SU-DHL-6 (cell line): ENCODE data around the gene SREBF2.

Experiments
- EZH2phosphoT487 ChIP-seq: fragments of 200-600 bp; sonication (generic), shearing (Covaris generic); conservative IDR thresholded peaks from 2 replicates; pipeline ENCODE4 v1.6.1; 2018; ENCODE audit warnings: mild to moderate bottlenecking, antibody characterized with exemption, low read length, moderate library complexity, mixed read lengths
- TF ChIP-seq, protein P1 (sequence below): fragments of 200-600 bp; sonication (generic); IDR thresholded peaks from one replicate; pipeline ENCODE4 v1.5.1; 2017; ENCODE audit warnings: antibody characterized with exemption, mild to moderate bottlenecking, low read length, moderate library complexity; ENCODE audit not compliant: insufficient read depth, poor library complexity, severe bottlenecking

DNA sequence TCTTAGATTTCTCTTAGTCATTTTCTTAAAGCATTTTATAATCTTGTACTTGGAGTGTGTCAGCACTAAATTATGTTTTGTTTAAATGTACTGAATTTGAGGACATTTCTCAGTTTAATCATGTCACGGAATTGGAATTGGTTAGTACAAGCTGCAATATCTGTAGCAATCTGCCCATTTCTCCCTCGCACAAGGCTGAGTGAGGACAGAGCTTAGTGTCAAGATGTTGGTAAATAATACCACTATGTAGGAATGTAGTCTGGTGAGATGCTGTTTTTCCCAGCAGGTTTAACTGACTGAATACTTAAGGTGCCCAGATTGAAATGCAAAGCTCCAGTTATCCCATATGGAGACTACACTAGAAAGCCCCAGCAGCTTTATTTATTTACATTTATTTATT is 30.6 kb downstream of the SREBF2 start:
- TF ChIP-seq, protein P1, sequence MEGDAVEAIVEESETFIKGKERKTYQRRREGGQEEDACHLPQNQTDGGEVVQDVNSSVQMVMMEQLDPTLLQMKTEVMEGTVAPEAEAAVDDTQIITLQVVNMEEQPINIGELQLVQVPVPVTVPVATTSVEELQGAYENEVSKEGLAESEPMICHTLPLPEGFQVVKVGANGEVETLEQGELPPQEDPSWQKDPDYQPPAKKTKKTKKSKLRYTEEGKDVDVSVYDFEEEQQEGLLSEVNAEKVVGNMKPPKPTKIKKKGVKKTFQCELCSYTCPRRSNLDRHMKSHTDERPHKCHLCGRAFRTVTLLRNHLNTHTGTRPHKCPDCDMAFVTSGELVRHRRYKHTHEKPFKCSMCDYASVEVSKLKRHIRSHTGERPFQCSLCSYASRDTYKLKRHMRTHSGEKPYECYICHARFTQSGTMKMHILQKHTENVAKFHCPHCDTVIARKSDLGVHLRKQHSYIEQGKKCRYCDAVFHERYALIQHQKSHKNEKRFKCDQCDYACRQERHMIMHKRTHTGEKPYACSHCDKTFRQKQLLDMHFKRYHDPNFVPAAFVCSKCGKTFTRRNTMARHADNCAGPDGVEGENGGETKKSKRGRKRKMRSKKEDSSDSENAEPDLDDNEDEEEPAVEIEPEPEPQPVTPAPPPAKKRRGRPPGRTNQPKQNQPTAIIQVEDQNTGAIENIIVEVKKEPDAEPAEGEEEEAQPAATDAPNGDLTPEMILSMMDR = no peak
- TF ChIP-seq EZH2phosphoT487 = no peak
